Hepatocyte (in vitro differentiated cells): ENCODE data around the gene SPIRE1. TPM values are rescaled to one million over a fixed set of nuclear protein-coding genes. Genes with fewer than 3 reads are reported as not detected.

ENCODE experiments used
- DNase-seq: peaks from one replicate; pipeline ENCODE4 v3.0.0-alpha.2; 2016; ENCODE audit warnings: low spot score
- H2AFZ ChIP-seq: fragments of 200-600 bp; sonication (generic); 2 replicates; pipeline ENCODE4 v1.6.0; 2016; ENCODE audit warnings: antibody characterized with exemption, mild to moderate bottlenecking
- H3K27ac ChIP-seq: fragments of 200-600 bp; sonication (generic); 2 replicates; pipeline ENCODE4 v1.5.1; 2016; ENCODE audit warnings: mild to moderate bottlenecking
- H3K27me3 ChIP-seq: fragments of 200-600 bp; sonication (generic); 2 replicates; pipeline ENCODE4 v1.6.1; 2016
- H3K36me3 ChIP-seq: fragments of 200-600 bp; sonication (generic); replicated peaks from 2 replicates; pipeline ENCODE4 v1.5.1; 2016; ENCODE audit warnings: low read depth; ENCODE audit not compliant: insufficient read depth
- H3K4me1 ChIP-seq: fragments of 200-600 bp; sonication (generic); 2 replicates; pipeline ENCODE4 v1.5.1; 2016; ENCODE audit warnings: mild to moderate bottlenecking, moderate library complexity; ENCODE audit not compliant: insufficient read depth
- H3K4me2 ChIP-seq: fragments of 200-600 bp; sonication (generic); 2 replicates; pipeline ENCODE4 v1.6.0; 2016
- H3K4me3 ChIP-seq: fragments of 200-600 bp; sonication (generic); 2 replicates; pipeline ENCODE4 v1.5.1; 2016; ENCODE audit warnings: mild to moderate bottlenecking
- H3K79me2 ChIP-seq: fragments of 200-600 bp; sonication (generic); 2 replicates; pipeline ENCODE4 v1.6.0; 2017; ENCODE audit warnings: mild to moderate bottlenecking
- H3K9me2 ChIP-seq: fragments of 200-600 bp; sonication (generic); replicated peaks from 2 replicates; pipeline ENCODE4 v1.6.0; 2017; ENCODE audit warnings: mild to moderate bottlenecking; ENCODE audit not compliant: insufficient read depth
- H3K9me3 ChIP-seq: fragments of 200-600 bp; sonication (generic); 2 replicates; pipeline ENCODE4 v1.5.1; 2016; ENCODE audit warnings: low read depth, mild to moderate bottlenecking
- H4K20me1 ChIP-seq: fragments of 200-600 bp; sonication (generic); 2 replicates; pipeline ENCODE4 v1.6.0; 2016; ENCODE audit warnings: mild to moderate bottlenecking; ENCODE audit not compliant: insufficient read depth, poor library complexity, severe bottlenecking
- EZH2 ChIP-seq: fragments of 200-600 bp; sonication (generic); IDR thresholded peaks from 2 replicates; pipeline ENCODE4 v1.6.1; 2016; ENCODE audit warnings: antibody characterized with exemption, mild to moderate bottlenecking, borderline replicate concordance
- EZH2phosphoT487 ChIP-seq: fragments of 200-600 bp; sonication (generic); IDR thresholded peaks from one replicate; pipeline ENCODE4 v1.6.1; 2018; ENCODE audit warnings: antibody characterized with exemption, mild to moderate bottlenecking, low read depth, moderate library complexity; ENCODE audit not compliant: unreplicated experiment, severe bottlenecking
- WGBS: methylation state at CpG from one replicate; pipeline ENCODE4 v1.1.6; 2016; ENCODE audit warnings: low lambda C conversion rate; ENCODE audit errors: missing lambda C conversion rate; 5-methylcytosine and 5-hydroxymethylcytosine counted together
- polyA plus RNA-seq: library from polyadenylated mRNA; unstranded; fragments of >200 nt; fragmentation: Nextera tagmentation; extraction: Ambion mirVana; gene quantifications from 2 replicates; pipeline ENCODE4 v1.2.1, GENCODE V29; 2016
- total RNA-seq: library from RNA; depleted of rRNA; stranded (reverse); fragments of >200 nt; gene quantifications from 2 replicates; pipeline ENCODE4 v1.2.3, GENCODE V29; 2014
- TF ChIP-seq, protein P1 (sequence below): fragments of 200-600 bp; sonication (generic); IDR thresholded peaks from 2 replicates; pipeline ENCODE4 v1.5.1; 2016; ENCODE audit warnings: antibody characterized with exemption, mild to moderate bottlenecking; ENCODE audit not compliant: poor library complexity

The SPIRE1 gene
- total and polyA plus RNA-seq, 2 experiments from 2014 or later = 13.1 to 18.9 TPM

DNA sequence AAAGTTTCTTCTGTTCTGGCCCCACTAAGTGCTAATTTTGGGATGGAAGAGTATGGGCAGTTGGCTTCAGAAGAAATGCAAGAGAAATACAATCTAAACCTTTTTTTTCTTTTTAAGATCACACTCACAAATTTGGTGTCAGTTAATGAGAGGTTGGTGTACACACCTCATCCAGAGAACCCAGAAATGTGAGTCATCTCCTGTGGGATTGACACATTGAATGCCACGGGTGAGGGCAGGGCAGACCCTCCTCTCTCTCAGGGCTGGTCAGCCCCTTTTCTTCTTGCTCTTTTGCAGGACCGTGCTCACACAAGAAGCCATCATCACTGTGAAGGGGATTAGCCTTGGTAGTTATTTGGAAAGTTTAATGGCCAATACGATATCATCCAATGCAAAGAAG, 231.0 kb downstream of the SPIRE1 start:
- TF ChIP-seq EZH2 (no peak), EZH2phosphoT487 (no peak)
- TF ChIP-seq, protein P1, sequence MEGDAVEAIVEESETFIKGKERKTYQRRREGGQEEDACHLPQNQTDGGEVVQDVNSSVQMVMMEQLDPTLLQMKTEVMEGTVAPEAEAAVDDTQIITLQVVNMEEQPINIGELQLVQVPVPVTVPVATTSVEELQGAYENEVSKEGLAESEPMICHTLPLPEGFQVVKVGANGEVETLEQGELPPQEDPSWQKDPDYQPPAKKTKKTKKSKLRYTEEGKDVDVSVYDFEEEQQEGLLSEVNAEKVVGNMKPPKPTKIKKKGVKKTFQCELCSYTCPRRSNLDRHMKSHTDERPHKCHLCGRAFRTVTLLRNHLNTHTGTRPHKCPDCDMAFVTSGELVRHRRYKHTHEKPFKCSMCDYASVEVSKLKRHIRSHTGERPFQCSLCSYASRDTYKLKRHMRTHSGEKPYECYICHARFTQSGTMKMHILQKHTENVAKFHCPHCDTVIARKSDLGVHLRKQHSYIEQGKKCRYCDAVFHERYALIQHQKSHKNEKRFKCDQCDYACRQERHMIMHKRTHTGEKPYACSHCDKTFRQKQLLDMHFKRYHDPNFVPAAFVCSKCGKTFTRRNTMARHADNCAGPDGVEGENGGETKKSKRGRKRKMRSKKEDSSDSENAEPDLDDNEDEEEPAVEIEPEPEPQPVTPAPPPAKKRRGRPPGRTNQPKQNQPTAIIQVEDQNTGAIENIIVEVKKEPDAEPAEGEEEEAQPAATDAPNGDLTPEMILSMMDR = no peak
- no peak for DNase-seq

DNA sequence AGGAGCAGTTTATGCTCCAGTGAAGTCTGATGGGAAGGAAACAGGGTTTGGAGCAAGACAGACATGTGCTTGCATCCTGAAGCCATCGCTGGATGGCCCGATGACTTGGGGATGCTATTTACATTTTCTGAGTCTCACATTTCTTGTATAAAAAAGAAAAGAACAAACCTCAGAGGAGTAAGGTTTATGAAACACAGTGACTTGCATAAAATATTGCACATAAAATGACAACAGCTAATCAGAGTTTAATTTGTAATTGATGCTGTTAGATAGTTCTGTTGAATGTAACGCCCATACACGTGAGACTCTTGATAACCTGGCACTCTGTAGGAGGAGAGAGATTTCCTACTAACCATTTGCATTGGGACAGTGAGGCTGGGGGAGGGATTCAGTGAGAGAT, 233.7 kb downstream of the SPIRE1 start:
- Histone ChIP-seq H4K20me1 (no peaks in the 10 kb centered on the region), H3K27me3 (no peaks in the 10 kb centered on the region), H3K4me1 (peaks cover 6% of the 10 kb centered on the region), H3K4me2 (no peak overlapping the region), H3K9me3 (no peaks in the 10 kb centered on the region), H3K36me3 (no peaks in the 10 kb centered on the region), H2AFZ (no peak overlapping the region), H3K4me3 (no peak overlapping the region), H3K27ac (no peak overlapping the region), H3K9me2 (no peaks in the 10 kb centered on the region), H3K79me2 (no peaks in the 10 kb centered on the region)
- DNase-seq = no peak
- no peak for TF ChIP-seq EZH2phosphoT487
- TF ChIP-seq, protein P1 = no peak
- TF ChIP-seq EZH2 = no peak
- 86% methylated on average over 4 of the region's 4 CpGs for WGBS

More for the DNA sequence above, 231.0 kb downstream of the SPIRE1 start:
- Histone ChIP-seq H3K36me3 (no peaks in the 10 kb centered on the region), H2AFZ (no peak overlapping the region), H3K27me3 (no peaks in the 10 kb centered on the region), H3K79me2 (no peaks in the 10 kb centered on the region), H3K9me3 (no peaks in the 10 kb centered on the region), H3K4me1 (no peaks in the 10 kb centered on the region), H3K4me2 (no peak overlapping the region), H3K27ac (no peak overlapping the region), H3K4me3 (no peak overlapping the region), H4K20me1 (no peaks in the 10 kb centered on the region), H3K9me2 (no peaks in the 10 kb centered on the region)
- 94% methylated on average over 3 of the region's 3 CpGs for WGBS

DNA sequence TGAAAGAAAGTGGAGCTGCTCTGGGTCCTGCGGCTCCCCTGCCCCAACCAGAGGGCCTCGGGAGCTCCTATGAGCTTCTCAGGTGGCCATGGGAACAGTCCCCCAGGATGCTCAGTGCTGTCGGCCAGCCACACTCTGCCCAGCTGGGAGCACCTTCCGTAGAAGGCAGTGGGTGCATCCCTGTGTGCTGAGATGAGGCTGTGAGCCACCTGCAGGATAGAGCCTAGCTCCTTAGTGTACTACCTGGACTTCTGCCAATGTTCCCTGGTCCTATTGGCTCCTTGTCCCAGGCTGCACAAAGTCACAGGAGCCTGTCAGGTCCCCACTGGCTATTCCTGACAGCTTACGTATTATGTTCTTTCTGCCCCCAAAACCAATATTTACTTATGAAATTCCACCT, 234.1 kb downstream of the SPIRE1 start:
- peak; percentile 61 for DNase-seq
- H3K27me3 ChIP-seq = no peaks in the 10 kb centered on the region
- no peaks in the 10 kb centered on the region for H3K9me3 ChIP-seq
- TF ChIP-seq EZH2 = no peak
- TF ChIP-seq, protein P1 = no peak
- no peak for TF ChIP-seq EZH2phosphoT487
- no peak overlapping the region for H3K27ac ChIP-seq
- no peak overlapping the region for H2AFZ ChIP-seq
- H3K79me2 ChIP-seq = no peaks in the 10 kb centered on the region
- H3K36me3 ChIP-seq = no peaks in the 10 kb centered on the region
- H4K20me1 ChIP-seq = no peaks in the 10 kb centered on the region
- no peaks in the 10 kb centered on the region for H3K9me2 ChIP-seq
- WGBS = 81% methylated on average over 5 of the region's 5 CpGs
- peaks cover 6% of the 10 kb centered on the region for H3K4me1 ChIP-seq
- no peak overlapping the region for H3K4me3 ChIP-seq
- no peak overlapping the region for H3K4me2 ChIP-seq

DNA sequence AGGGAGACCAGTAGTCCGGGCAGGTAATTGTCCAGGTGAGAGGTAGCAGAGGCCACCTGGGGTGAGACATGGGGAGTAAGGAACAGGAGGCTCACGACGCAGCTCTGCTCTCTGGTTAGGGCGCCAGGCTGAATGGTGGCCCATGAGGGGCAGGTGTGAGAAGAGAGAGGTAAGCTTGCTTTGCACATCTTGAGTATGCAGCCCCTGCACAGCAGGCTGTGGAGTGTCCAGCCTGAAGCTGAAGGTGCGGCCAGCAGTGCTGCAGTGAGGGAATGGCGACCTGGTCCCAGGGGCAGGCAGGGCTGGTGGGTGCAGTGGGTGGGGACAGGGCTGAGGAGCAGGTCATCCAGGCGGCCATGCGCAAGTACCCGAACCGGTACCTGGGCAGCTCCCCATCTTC, 234.5 kb downstream of the SPIRE1 start:
- Histone ChIP-seq H3K27ac (no peak overlapping the region), H2AFZ (no peak overlapping the region), H3K9me3 (no peaks in the 10 kb centered on the region), H4K20me1 (no peaks in the 10 kb centered on the region), H3K4me1 (peaks cover 6% of the 10 kb centered on the region), H3K4me2 (no peak overlapping the region), H3K4me3 (no peak overlapping the region), H3K36me3 (no peaks in the 10 kb centered on the region), H3K27me3 (no peaks in the 10 kb centered on the region), H3K79me2 (no peaks in the 10 kb centered on the region), H3K9me2 (no peaks in the 10 kb centered on the region)
- TF ChIP-seq, protein P1 = no peak
- TF ChIP-seq EZH2 (no peak), EZH2phosphoT487 (no peak)
- DNase-seq = no peak
- WGBS = 97% methylated on average over 10 of the region's 10 CpGs
